SK-N-SH (cell line): Measurements from ENCODE around the gene CCNL2. TPM values are rescaled to one million over a fixed set of nuclear protein-coding genes. Genes with fewer than 3 reads are reported as not detected.
"Not testable (repeated sequence)": the region's sequence is repeated elsewhere in the genome, so short reads cannot be mapped to it uniquely, and the experiment has no call there.

Experiments
- CTCF ChIA-PET: fragments of 300-600, 350-600 bp; formaldehyde crosslinking; extraction: SDS; loops from one replicate; lab custom pipeline; 2021; lab: Yijun Ruan, JAX
- POLR2A ChIA-PET: fragments of 350-600 bp; sonication (Branson Sonifier 250); formaldehyde crosslinking; extraction: SDS; loops from one replicate; lab custom pipeline; 2020; ENCODE audit warnings: antibody characterized with exemption, inconsistent platforms; lab: Yijun Ruan, JAX
- DNase-seq: peaks from one replicate; pipeline ENCODE4 v3.0.0; 2012
- H2AFZ ChIP-seq: fragments of 200-600 bp; sonication (generic); 2 replicates; pipeline ENCODE4 v1.8.1; 2016; ENCODE audit warnings: antibody characterized with exemption, mild to moderate bottlenecking, low read depth
- H3F3A ChIP-seq: fragments of 200-600 bp; sonication (generic); replicated peaks from 2 replicates; pipeline ENCODE3; 2016; ENCODE audit warnings: antibody characterized with exemption, mild to moderate bottlenecking; ENCODE audit not compliant: insufficient read depth
- H3K27ac ChIP-seq, 2 experiments: fragments of 200-500 bp in 1 of 2; fragments of 200-600 bp in 1 of 2; sonication (Bioruptor generic) in 1 of 2; sonication (generic), shearing (Covaris generic) in 1 of 2; 2 replicates each; pipeline versions ENCODE4 v1.5.1 to v1.6.1; 2014 to 2016; ENCODE audit warnings: low read depth in 2 of 2, inconsistent platforms in 1 of 2, low read length in 1 of 2, mild to moderate bottlenecking in 1 of 2, mixed read lengths in 1 of 2
- H3K27me3 ChIP-seq: fragments of 200-600 bp; sonication (generic), shearing (Covaris generic); 2 replicates; pipeline ENCODE4 v1.6.1; 2016; ENCODE audit warnings: mixed run types; ENCODE audit not compliant: insufficient read depth
- H3K36me3 ChIP-seq, 2 experiments: fragments of 200-500 bp in 1 of 2; fragments of 200-600 bp in 1 of 2; sonication (Bioruptor generic) in 1 of 2; sonication (generic) in 1 of 2; replicated peaks in 1 of 2; 2 replicates each; pipeline versions ENCODE3 to v1.5.1; 2014 to 2016; ENCODE audit warnings: low read length in 1 of 2, mild to moderate bottlenecking in 1 of 2; ENCODE audit not compliant: insufficient read depth in 2 of 2, control insufficient read depth in 1 of 2
- H3K4me1 ChIP-seq, 2 experiments: fragments of 200-500 bp in 1 of 2; fragments of 200-600 bp in 1 of 2; sonication (Bioruptor generic) in 1 of 2; sonication (generic), shearing (Covaris generic) in 1 of 2; 2 replicates each; pipeline versions ENCODE4 v1.5.1 to v1.6.1; 2014 to 2016; ENCODE audit warnings: low read depth in 1 of 2, low read length in 1 of 2, mixed run types in 1 of 2; ENCODE audit not compliant: insufficient read depth in 2 of 2, control insufficient read depth in 1 of 2
- H3K4me2 ChIP-seq: fragments of 200-600 bp; sonication (generic), shearing (Covaris generic); 2 replicates; pipeline ENCODE4 v1.6.1; 2017; ENCODE audit warnings: mixed run types
- H3K4me3 ChIP-seq, 2 experiments: fragments of 200-500 bp in 1 of 2; fragments of 200-600 bp in 1 of 2; sonication (Bioruptor generic) in 1 of 2; sonication (generic), shearing (Covaris generic) in 1 of 2; 2 replicates each; pipeline versions ENCODE4 v1.5.1 to v1.8.1; 2014 to 2016; ENCODE audit warnings: low read depth in 2 of 2, inconsistent platforms in 1 of 2, low read length in 1 of 2, mild to moderate bottlenecking in 1 of 2, mixed read lengths in 1 of 2, moderate library complexity in 1 of 2
- H3K79me2 ChIP-seq: fragments of 200-600 bp; sonication (generic); 2 replicates; pipeline ENCODE4 v1.8.1; 2017; ENCODE audit warnings: mild to moderate bottlenecking; ENCODE audit not compliant: insufficient read depth
- H3K9ac ChIP-seq: fragments of 200-600 bp; sonication (generic); 2 replicates; pipeline ENCODE4 v1.6.1; 2017; ENCODE audit warnings: mixed run types
- H3K9me2 ChIP-seq: fragments of 200-600 bp; sonication (generic); 2 replicates; pipeline ENCODE4 v1.6.1; 2017; ENCODE audit warnings: mixed run types
- H3K9me3 ChIP-seq: fragments of 200-600 bp; sonication (generic); 2 replicates; pipeline ENCODE4 v1.6.1; 2017; ENCODE audit warnings: mixed run types, mild to moderate bottlenecking, moderate library complexity
- H4K20me1 ChIP-seq: fragments of 200-600 bp; sonication (generic); 2 replicates; pipeline ENCODE4 v1.6.1; 2017; ENCODE audit warnings: mild to moderate bottlenecking, mixed run types; ENCODE audit not compliant: insufficient read depth
- CTCF ChIP-seq: fragments of 200-600 bp; sonication (generic); IDR thresholded peaks from 2 replicates; pipeline ENCODE4 v1.6.1; 2017; ENCODE audit warnings: antibody characterized with exemption, mild to moderate bottlenecking, moderate library complexity
- ELF1 ChIP-seq: IDR thresholded peaks from 2 replicates; pipeline ENCODE4 v1.4.0; 2012
- EZH2phosphoT487 ChIP-seq: fragments of 200-600 bp; sonication (generic); IDR thresholded peaks from 2 replicates; pipeline ENCODE4 v1.6.1; 2017; ENCODE audit warnings: low read depth, mixed run types, mild to moderate bottlenecking, antibody characterized with exemption, moderate library complexity, borderline replicate concordance
- FOXJ3 ChIP-seq: sonication (generic); formaldehyde crosslinking; IDR thresholded peaks from 2 replicates; pipeline ENCODE4 v1.5.1; 2020; ENCODE audit warnings: mild to moderate bottlenecking, missing genetic modification reagents
- GATA2 ChIP-seq: sonication (generic); formaldehyde crosslinking; IDR thresholded peaks from 2 replicates; pipeline ENCODE4 v1.5.0; 2020; ENCODE audit warnings: mild to moderate bottlenecking, missing genetic modification reagents
- PBX3 ChIP-seq: IDR thresholded peaks from 2 replicates; pipeline ENCODE4; 2012
- POLR2AphosphoS5 ChIP-seq: IDR thresholded peaks from 2 replicates; pipeline ENCODE4 v1.6.1; 2012; ENCODE audit warnings: low read depth, low read length
- RCOR1 ChIP-seq: fragments of 150-350 bp; IDR thresholded peaks from 2 replicates; pipeline ENCODE4 v1.6.1; 2017; ENCODE audit warnings: antibody characterized with exemption, low read length
- REST ChIP-seq: IDR thresholded peaks from 2 replicates; pipeline ENCODE4 v1.6.1; 2012; ENCODE audit warnings: mild to moderate bottlenecking, low read depth, low read length, moderate library complexity
- SMC3 ChIP-seq: IDR thresholded peaks from 2 replicates; pipeline ENCODE4 v1.6.1; 2012; ENCODE audit warnings: low read depth, low read length, improper control_type of control experiment
- TAF1 ChIP-seq: IDR thresholded peaks from 2 replicates; pipeline ENCODE4 v1.6.1; 2012; ENCODE audit warnings: low read depth, mild to moderate bottlenecking, low read length, moderate library complexity, borderline replicate concordance
- TCF12 ChIP-seq: IDR thresholded peaks from 2 replicates; pipeline ENCODE4 v1.4.0; 2012
- USF2 ChIP-seq: fragments of 150-350 bp; IDR thresholded peaks from 2 replicates; pipeline ENCODE4 v1.6.1; 2017; ENCODE audit warnings: antibody characterized with exemption, low read length, low read depth, borderline replicate concordance
- WGBS: methylation state at CpG from one replicate; pipeline ENCODE4 v1.1.6; 2017; ENCODE audit warnings: low lambda C conversion rate; 5-methylcytosine and 5-hydroxymethylcytosine counted together
- polyA plus RNA-seq, 3 experiments: library from polyadenylated mRNA; depleted of rRNA; stranded (reverse); fragments of >200 nt; gene quantifications; 2 replicates each; pipeline ENCODE4 v1.2.3, GENCODE V29; 2012

The CCNL2 gene
- polyA plus RNA-seq, 1 of the 3 experiments (the other 2 are of a cell fraction): 362 TPM

DNA sequence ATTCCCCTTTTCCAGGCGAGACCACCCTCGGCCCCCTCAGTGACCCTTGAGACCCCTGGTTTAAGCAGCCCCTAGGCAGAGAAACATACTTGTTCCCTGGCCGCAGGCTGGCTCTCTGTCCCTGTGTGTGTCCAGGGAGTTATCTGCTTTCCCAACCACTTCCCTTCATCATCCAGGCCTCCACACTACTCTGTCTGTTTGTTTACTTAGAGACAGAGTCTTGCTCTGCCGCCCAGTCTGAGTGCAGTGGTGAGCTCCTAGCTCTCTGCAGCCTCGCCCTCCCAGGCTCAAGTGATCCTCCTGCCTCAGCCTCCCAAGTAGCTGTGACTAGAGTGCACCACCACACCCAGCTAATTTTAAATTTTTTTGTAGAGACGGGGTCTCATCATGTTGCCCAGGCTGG lies 30.5 kb upstream of the CCNL2 start:
- no peaks in the 10 kb centered on the region for H3K9me2 ChIP-seq
- DNase-seq: no peak
- no peak overlapping the region for H3K9ac ChIP-seq
- no peaks in the 10 kb centered on the region for H3K79me2 ChIP-seq
- H3K4me1 ChIP-seq: peaks cover 0 to 15% of the 10 kb centered on the region in 2 experiments; a peak in 1 of 4 replicates
- ChIA-PET CTCF (no interaction called here), POLR2A (no interaction called here)
- no peaks in the 10 kb centered on the region for H3K9me3 ChIP-seq
- no peak overlapping the region for H3K4me2 ChIP-seq
- peaks cover 3% of the 10 kb centered on the region for H3F3A ChIP-seq
- 82% methylated on average over 6 of the region's 6 CpGs for WGBS
- no peak overlapping the region for H3K27ac ChIP-seq
- H3K4me3 ChIP-seq: no peak overlapping the region
- TF ChIP-seq TCF12 (no peak), USF2 (no peak), SMC3 (no peak), POLR2AphosphoS5 (no peak), PBX3 (no peak), CTCF (no peak), RCOR1 (no peak), REST (no peak), ELF1 (no peak), EZH2phosphoT487 (no peak), TAF1 (no peak), GATA2 (CRISPR knock-in tag) (no peak), FOXJ3 (no peak)
- H3K36me3 ChIP-seq: no peaks in the 10 kb centered on the region
- H3K27me3 ChIP-seq: no peaks in the 10 kb centered on the region
- no peak overlapping the region for H2AFZ ChIP-seq
- no peaks in the 10 kb centered on the region for H4K20me1 ChIP-seq

- H3K27me3 ChIP-seq, DNase-seq, H3K36me3 ChIP-seq, CTCF ChIA-PET, H3K9ac ChIP-seq, POLR2A ChIA-PET, H3K9me2 ChIP-seq, H2AFZ ChIP-seq, H3K27ac ChIP-seq, H3K4me3 ChIP-seq, H3K4me2 ChIP-seq, H3F3A ChIP-seq, H4K20me1 ChIP-seq, H3K9me3 ChIP-seq, H3K79me2 ChIP-seq: not testable (repeated sequence)
- WGBS: 96% methylated on average over 6 of the region's 6 CpGs
- H3K4me1 ChIP-seq: peaks cover 0 to 15% of the 10 kb centered on the region in 2 experiments; a peak in 1 of 4 replicates
These were observed 29.8 kb upstream of the CCNL2 start for GRCh38 chr1:1428967-1429366.
